Myocyte (in vitro differentiated cells): ENCODE data around the gene KRTAP9-1. TPM values are rescaled to one million over a fixed set of nuclear protein-coding genes. Genes with fewer than 3 reads are reported as not detected.

Source experiments
- total RNA-seq: library from RNA; depleted of rRNA; stranded (reverse); fragments of >200 nt; gene quantifications from 2 replicates; pipeline ENCODE4 v1.2.3, GENCODE V29; 2014

The KRTAP9-1 gene
- total RNA-seq, 1 donor from 2014 or later, result not detected

Other genes with a start within 250 kb of the KRTAP9-1 start
- not detected in 2 replicates for gene KRT39, start 222.9 kb upstream of the KRTAP9-1 start, total RNA-seq
- gene KRT40, start 205.6 kb upstream of the KRTAP9-1 start, total RNA-seq, result not detected in 2 replicates
- not detected in 2 replicates for gene KRTAP3-3, start 195.7 kb upstream of the KRTAP9-1 start, total RNA-seq
- not detected in 2 replicates for gene KRTAP3-2, start 190.0 kb upstream of the KRTAP9-1 start, total RNA-seq
- gene KRTAP3-1, start 180.8 kb upstream of the KRTAP9-1 start, total RNA-seq, result not detected in 2 replicates
- 0.19 and 0.57 TPM in 2 replicates for gene KRTAP1-5, start 162.7 kb upstream of the KRTAP9-1 start, total RNA-seq
- gene KRTAP1-4, start 159.7 kb upstream of the KRTAP9-1 start, total RNA-seq, result not detected in 2 replicates
- not detected in 2 replicates for gene KRTAP1-3, start 155.0 kb upstream of the KRTAP9-1 start, total RNA-seq
- 0.21 TPM in 1 of 2 replicates, not detected in the other for gene KRTAP1-1, start 148.4 kb upstream of the KRTAP9-1 start, total RNA-seq
- not detected in 2 replicates for gene KRTAP2-1, start 142.6 kb upstream of the KRTAP9-1 start, total RNA-seq
- not detected in 2 replicates for gene KRTAP2-2, start 134.7 kb upstream of the KRTAP9-1 start, total RNA-seq
- 0.19 TPM in 1 of 2 replicates, not detected in the other for gene KRTAP2-3, start 129.8 kb upstream of the KRTAP9-1 start, total RNA-seq
- not detected in 2 replicates for gene KRTAP2-4, start 124.0 kb upstream of the KRTAP9-1 start, total RNA-seq
- gene KRTAP4-7, start 105.7 kb upstream of the KRTAP9-1 start, total RNA-seq, result not detected in 2 replicates
- not detected in 2 replicates for gene KRTAP4-8, start 91.7 kb upstream of the KRTAP9-1 start, total RNA-seq
- gene KRTAP4-16, start 87.7 kb upstream of the KRTAP9-1 start, total RNA-seq, result not detected in 2 replicates
- not detected in 2 replicates for gene KRTAP4-9, start 84.5 kb upstream of the KRTAP9-1 start, total RNA-seq
- gene KRTAP4-11, start 71.5 kb upstream of the KRTAP9-1 start, total RNA-seq, result not detected in 2 replicates
- gene KRTAP4-12, start 65.7 kb upstream of the KRTAP9-1 start, total RNA-seq, result not detected in 2 replicates
- gene KRTAP4-6, start 49.3 kb upstream of the KRTAP9-1 start, total RNA-seq, result not detected in 2 replicates
- gene KRTAP4-5, start 40.1 kb upstream of the KRTAP9-1 start, total RNA-seq, result not detected in 2 replicates
- gene KRTAP4-4, start 29.1 kb upstream of the KRTAP9-1 start, total RNA-seq, result not detected in 2 replicates
- not detected in 2 replicates for gene KRTAP4-3, start 21.7 kb upstream of the KRTAP9-1 start, total RNA-seq
- gene KRTAP4-2, start 11.7 kb upstream of the KRTAP9-1 start, total RNA-seq, result not detected in 2 replicates
- gene KRTAP4-1, start 5.0 kb upstream of the KRTAP9-1 start, total RNA-seq, result not detected in 2 replicates
- gene KRTAP9-2, start 36.8 kb downstream of the KRTAP9-1 start, total RNA-seq, result not detected in 2 replicates
- gene KRTAP9-3, start 42.6 kb downstream of the KRTAP9-1 start, total RNA-seq, result not detected in 2 replicates
- not detected in 2 replicates for gene KRTAP9-8, start 48.1 kb downstream of the KRTAP9-1 start, total RNA-seq
- not detected in 2 replicates for gene KRTAP9-4, start 59.8 kb downstream of the KRTAP9-1 start, total RNA-seq
- gene KRTAP9-9, start 65.5 kb downstream of the KRTAP9-1 start, total RNA-seq, result not detected in 2 replicates
- gene KRTAP9-6, start 75.5 kb downstream of the KRTAP9-1 start, total RNA-seq, result not detected in 2 replicates
- gene KRTAP9-7, start 85.8 kb downstream of the KRTAP9-1 start, total RNA-seq, result not detected in 2 replicates
- gene KRTAP29-1, start 113.0 kb downstream of the KRTAP9-1 start, total RNA-seq, result not detected in 2 replicates
- not detected in 2 replicates for gene KRTAP16-1, start 119.4 kb downstream of the KRTAP9-1 start, total RNA-seq
- gene KRTAP17-1, start 125.8 kb downstream of the KRTAP9-1 start, total RNA-seq, result not detected in 2 replicates
- gene KRT33A, start 160.9 kb downstream of the KRTAP9-1 start, total RNA-seq, result not detected in 2 replicates
- gene KRT33B, start 179.9 kb downstream of the KRTAP9-1 start, total RNA-seq, result 0.08 TPM in 1 of 2 replicates, not detected in the other
- gene KRT34, start 192.4 kb downstream of the KRTAP9-1 start, total RNA-seq, result 0.16 TPM in 1 of 2 replicates, not detected in the other
- gene KRT31, start 207.7 kb downstream of the KRTAP9-1 start, total RNA-seq, result 0.52 and 0.86 TPM in 2 replicates
- not detected in 2 replicates for gene KRT37, start 234.7 kb downstream of the KRTAP9-1 start, total RNA-seq